Astrocyte (in vitro differentiated cells and primary cell): Measurements from ENCODE around the gene PMF1. TPM values are rescaled to one million over a fixed set of nuclear protein-coding genes. Genes with fewer than 3 reads are reported as not detected.

Experiments
- DNase-seq: peaks from one replicate; pipeline ENCODE4 v3.0.0-alpha.2; 2010; ENCODE audit warnings: low read depth
- FAIRE-seq: peaks from 2 replicates; lab custom pipeline; 2011; peaks lifted over from hg19 to GRCh38; lab: Jason Lieb, UNC
- H2AFZ ChIP-seq: 2 replicates; pipeline ENCODE4 v1.6.0; 2012; ENCODE audit warnings: low read depth, low read length, inconsistent platforms
- H3K27ac ChIP-seq: 2 replicates; pipeline ENCODE4 v1.5.1; 2011; ENCODE audit warnings: low read depth, low read length, inconsistent platforms
- H3K27me3 ChIP-seq: 2 replicates; pipeline ENCODE4 v1.6.0; 2011; ENCODE audit warnings: low read length, inconsistent platforms; ENCODE audit not compliant: insufficient read depth
- H3K36me3 ChIP-seq: 2 replicates; pipeline ENCODE4 v1.5.1; 2011; ENCODE audit warnings: low read length, inconsistent platforms; ENCODE audit not compliant: insufficient read depth
- H3K4me1 ChIP-seq: 2 replicates; pipeline ENCODE4 v1.5.1; 2011; ENCODE audit warnings: low read length, inconsistent platforms; ENCODE audit not compliant: insufficient read depth
- H3K4me2 ChIP-seq: 2 replicates; pipeline ENCODE4 v1.6.0; 2012; ENCODE audit warnings: low read length, inconsistent platforms
- H3K4me3 ChIP-seq: 2 replicates; pipeline ENCODE4 v1.5.1; 2011; ENCODE audit warnings: low read depth, mild to moderate bottlenecking, low read length, inconsistent platforms; ENCODE audit not compliant: insufficient read depth
- H3K79me2 ChIP-seq: 2 replicates; pipeline ENCODE4 v1.6.0; 2012; ENCODE audit warnings: mild to moderate bottlenecking, low read length, inconsistent platforms; ENCODE audit not compliant: insufficient read depth
- H3K9ac ChIP-seq: 2 replicates; pipeline ENCODE4 v1.6.0; 2012; ENCODE audit warnings: mild to moderate bottlenecking, low read length, inconsistent platforms
- H3K9me3 ChIP-seq: 2 replicates; pipeline ENCODE4 v1.5.1; 2012; ENCODE audit warnings: low read depth, mild to moderate bottlenecking, low read length, inconsistent platforms; ENCODE audit not compliant: insufficient read depth
- H4K20me1 ChIP-seq: 2 replicates; pipeline ENCODE4 v1.6.0; 2012; ENCODE audit warnings: low read length, inconsistent platforms; ENCODE audit not compliant: insufficient read depth
- H3K27ac Mint-ChIP-seq: one replicate; pipeline ENCODE4 v1.8.0; 2021; ENCODE audit warnings: mild to moderate bottlenecking, mixed read lengths; ENCODE audit not compliant: unreplicated experiment
- H3K27me3 Mint-ChIP-seq: one replicate; pipeline ENCODE4 v1.8.0; 2021; ENCODE audit warnings: low read depth, mixed read lengths; ENCODE audit not compliant: unreplicated experiment
- H3K36me3 Mint-ChIP-seq: one replicate; pipeline ENCODE4 v1.8.0; 2021; ENCODE audit warnings: low read depth, mixed read lengths; ENCODE audit not compliant: unreplicated experiment
- H3K4me1 Mint-ChIP-seq: one replicate; pipeline ENCODE4 v1.8.0; 2021; ENCODE audit warnings: low read depth, mixed read lengths; ENCODE audit not compliant: unreplicated experiment
- H3K4me3 Mint-ChIP-seq: one replicate; pipeline ENCODE4 v1.8.0; 2021; ENCODE audit warnings: mild to moderate bottlenecking, moderate library complexity, mixed read lengths; ENCODE audit not compliant: unreplicated experiment
- H3K9me3 Mint-ChIP-seq: one replicate; pipeline ENCODE4 v1.8.0; 2021; ENCODE audit warnings: mild to moderate bottlenecking, mixed read lengths; ENCODE audit not compliant: unreplicated experiment
- EZH2 ChIP-seq: IDR thresholded peaks from 2 replicates; pipeline ENCODE4 v1.6.1; 2012; ENCODE audit warnings: mild to moderate bottlenecking, low read length, inconsistent platforms; ENCODE audit not compliant: insufficient read depth
- total RNA-seq: library from RNA; stranded (reverse); gene quantifications from 2 replicates; pipeline ENCODE4 v1.2.1, GENCODE V29; 2021
- TF ChIP-seq, protein P1 (sequence below): IDR thresholded peaks from 2 replicates; pipeline ENCODE4 v1.5.1; 2011; ENCODE audit warnings: low read depth, mild to moderate bottlenecking, inconsistent platforms, low read length, moderate library complexity; ENCODE audit not compliant: insufficient read depth

PMF1 gene
- total RNA-seq, 1 donor from 2014 or later: 29.9 TPM

DNA sequence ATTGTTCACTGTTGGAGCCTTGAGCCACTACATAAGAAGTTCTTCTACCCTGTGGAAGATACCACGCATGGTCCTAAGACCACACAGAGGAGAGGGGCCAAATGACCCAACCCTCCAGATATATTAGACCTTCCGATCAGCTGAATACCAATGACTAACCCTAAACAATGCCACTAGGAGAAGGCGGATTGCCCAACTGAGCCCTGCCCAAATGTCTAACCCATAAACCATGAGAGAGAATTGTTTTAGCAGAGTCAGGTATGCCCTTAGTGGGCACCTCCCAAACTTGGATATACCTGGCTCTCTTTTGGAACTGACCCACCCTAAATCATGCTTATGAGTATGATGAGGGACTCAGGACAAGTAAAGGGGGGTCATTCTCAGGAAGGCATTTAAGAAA, 57.5 kb downstream of the PMF1 start:
- TF ChIP-seq, protein P1, sequence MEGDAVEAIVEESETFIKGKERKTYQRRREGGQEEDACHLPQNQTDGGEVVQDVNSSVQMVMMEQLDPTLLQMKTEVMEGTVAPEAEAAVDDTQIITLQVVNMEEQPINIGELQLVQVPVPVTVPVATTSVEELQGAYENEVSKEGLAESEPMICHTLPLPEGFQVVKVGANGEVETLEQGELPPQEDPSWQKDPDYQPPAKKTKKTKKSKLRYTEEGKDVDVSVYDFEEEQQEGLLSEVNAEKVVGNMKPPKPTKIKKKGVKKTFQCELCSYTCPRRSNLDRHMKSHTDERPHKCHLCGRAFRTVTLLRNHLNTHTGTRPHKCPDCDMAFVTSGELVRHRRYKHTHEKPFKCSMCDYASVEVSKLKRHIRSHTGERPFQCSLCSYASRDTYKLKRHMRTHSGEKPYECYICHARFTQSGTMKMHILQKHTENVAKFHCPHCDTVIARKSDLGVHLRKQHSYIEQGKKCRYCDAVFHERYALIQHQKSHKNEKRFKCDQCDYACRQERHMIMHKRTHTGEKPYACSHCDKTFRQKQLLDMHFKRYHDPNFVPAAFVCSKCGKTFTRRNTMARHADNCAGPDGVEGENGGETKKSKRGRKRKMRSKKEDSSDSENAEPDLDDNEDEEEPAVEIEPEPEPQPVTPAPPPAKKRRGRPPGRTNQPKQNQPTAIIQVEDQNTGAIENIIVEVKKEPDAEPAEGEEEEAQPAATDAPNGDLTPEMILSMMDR: no peak
- TF ChIP-seq EZH2: no peak
- Mint-ChIP-seq H3K27me3 (no peaks in the 10 kb centered on the region), H3K27ac (no peak overlapping the region), H3K36me3 (peaks cover 45% of the 10 kb centered on the region), H3K4me1 (peaks cover 6% of the 10 kb centered on the region), H3K4me3 (no peak overlapping the region), H3K9me3 (no peaks in the 10 kb centered on the region)
- H3K27me3 ChIP-seq: no peaks in the 10 kb centered on the region
- no peaks in the 10 kb centered on the region for H3K9me3 ChIP-seq
- no peak overlapping the region for H3K9ac ChIP-seq
- peaks cover 45% of the 10 kb centered on the region for H4K20me1 ChIP-seq
- H3K36me3 ChIP-seq: peaks cover 67% of the 10 kb centered on the region
- DNase-seq (no peak), FAIRE-seq (no peak)
- no peak overlapping the region for H3K27ac ChIP-seq
- H3K79me2 ChIP-seq: peaks cover 15% of the 10 kb centered on the region
- H3K4me3 ChIP-seq: no peak overlapping the region
- no peak overlapping the region for H3K4me2 ChIP-seq
- H2AFZ ChIP-seq: no peak overlapping the region
- peaks cover 4% of the 10 kb centered on the region for H3K4me1 ChIP-seq

DNA sequence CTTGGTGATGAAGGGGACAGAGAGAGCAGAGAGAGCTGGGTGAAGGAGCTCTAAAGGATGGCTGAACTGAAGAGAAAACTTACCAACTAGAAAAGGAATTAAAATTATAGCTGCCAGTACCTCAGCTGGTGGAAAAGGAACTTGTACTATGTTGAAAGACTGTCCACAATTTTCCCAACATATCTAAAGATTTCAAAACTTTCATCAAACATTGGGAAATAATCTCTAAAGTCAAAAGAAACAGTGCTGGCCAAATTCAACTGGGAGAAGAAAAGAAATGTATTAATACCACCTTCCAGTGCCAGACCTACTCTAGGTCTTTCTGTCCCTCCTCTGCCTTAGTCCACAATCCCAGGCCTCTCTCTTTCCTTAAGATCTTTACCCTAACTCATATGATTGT, 63.7 kb downstream of the PMF1 start:
- DNase-seq (no peak), FAIRE-seq (no peak)
- Histone ChIP-seq H2AFZ (no peak overlapping the region), H3K79me2 (peaks cover 49% of the 10 kb centered on the region), H3K27ac (no peak overlapping the region), H3K4me1 (peaks cover 6% of the 10 kb centered on the region), H3K27me3 (no peaks in the 10 kb centered on the region), H4K20me1 (peaks cover 47% of the 10 kb centered on the region), H3K4me2 (no peak overlapping the region), H3K36me3 (peaks cover 59% of the 10 kb centered on the region), H3K9ac (no peak overlapping the region), H3K4me3 (no peak overlapping the region), H3K9me3 (no peaks in the 10 kb centered on the region)
- Mint-ChIP-seq H3K9me3 (no peaks in the 10 kb centered on the region), H3K36me3 (peaks cover 32% of the 10 kb centered on the region), H3K27me3 (no peaks in the 10 kb centered on the region), H3K27ac (no peak overlapping the region), H3K4me3 (no peak overlapping the region), H3K4me1 (peaks cover 7% of the 10 kb centered on the region)
- no peak for TF ChIP-seq EZH2

DNA sequence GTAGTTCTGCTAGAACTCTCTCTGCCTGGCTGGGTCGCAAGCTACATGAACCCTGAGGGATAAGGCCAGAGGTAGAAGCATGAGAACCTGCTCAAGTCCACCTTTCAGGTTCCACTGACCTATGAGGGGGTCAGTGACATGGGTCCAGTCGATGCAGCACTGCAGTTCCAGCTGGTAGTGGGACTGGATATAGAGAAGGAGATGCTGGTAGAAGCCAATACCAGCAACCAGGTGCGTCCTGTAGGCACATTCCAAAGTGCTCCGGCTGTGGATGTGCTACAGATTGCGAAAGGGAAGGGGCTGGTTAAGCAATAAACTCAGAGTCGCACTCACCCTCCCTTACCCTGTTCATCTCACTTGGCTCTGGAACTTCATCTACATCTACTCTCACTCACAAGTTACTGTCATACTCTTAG, 64.2 kb downstream of the PMF1 start:
- no peak for FAIRE-seq
- Mint-ChIP-seq H3K9me3 (no peaks in the 10 kb centered on the region), H3K27ac (no peak overlapping the region), H3K4me1 (peaks cover 8% of the 10 kb centered on the region), H3K4me3 (no peak overlapping the region), H3K27me3 (no peaks in the 10 kb centered on the region), H3K36me3 (peaks cover 32% of the 10 kb centered on the region)
- Histone ChIP-seq H3K4me1 (peaks cover 10% of the 10 kb centered on the region), H3K9ac (no peak overlapping the region), H4K20me1 (peaks cover 51% of the 10 kb centered on the region), H2AFZ (no peak overlapping the region), H3K27me3 (no peaks in the 10 kb centered on the region), H3K36me3 (peaks cover 56% of the 10 kb centered on the region), H3K9me3 (no peaks in the 10 kb centered on the region), H3K27ac (no peak overlapping the region), H3K4me2 (no peak overlapping the region), H3K79me2 (peaks cover 53% of the 10 kb centered on the region), H3K4me3 (no peak overlapping the region)
- TF ChIP-seq EZH2: no peak
- TF ChIP-seq, protein P1: no peak
- DNase-seq: no peak
